Measurements from ENCODE around the gene TEKT1.

- no peak for TF ChIP-seq CTCF (IDR thresholded peaks at IDR 0.05; ENCODE audit: poor library complexity, severe bottlenecking)
- no peak for TF ChIP-seq EP300 (conservative IDR thresholded peaks at IDR 0.05; ENCODE audit: poor library complexity, severe bottlenecking)
- TF ChIP-seq POLR2AphosphoS5 (IDR thresholded peaks at IDR 0.05), result no peak
Observed at GRCh38 chr17:6780001-6780400, 51.5 kb downstream of the TEKT1 start.
